A549 (cell line): ENCODE results near the gene CNST.

Experiments used
- CHD2 ChIP-seq: fragments of 150-350 bp; IDR thresholded peaks from 2 replicates; pipeline ENCODE4 v1.6.1; 2014; ENCODE audit warnings: low read length; ENCODE audit not compliant: partially characterized antibody
- CTCF ChIP-seq: fragments of >200 bp; sonication (Bioruptor Twin); formaldehyde crosslinking; IDR thresholded peaks from 3 replicates; pipeline ENCODE4 v1.5.1; 2016
- HDAC2 ChIP-seq: fragments of 200-600 bp; sonication (generic); IDR thresholded peaks from 2 replicates; pipeline ENCODE4 v1.6.1; 2016
- HOXA7 ChIP-seq: fragments of 250-450 bp; sonication (Bioruptor Pico); IDR thresholded peaks from 2 replicates; pipeline ENCODE4 v1.5.0; 2020; ENCODE audit warnings: mild to moderate bottlenecking, moderate library complexity
- MAFK ChIP-seq: fragments of 450-650 bp; IDR thresholded peaks from 2 replicates; pipeline ENCODE4 v1.6.1; 2014; ENCODE audit not compliant: partially characterized antibody
- MAX ChIP-seq: IDR thresholded peaks from 2 replicates; pipeline ENCODE4 v1.6.1; 2012
- POLR2AphosphoS2 ChIP-seq: conservative IDR thresholded peaks from 2 replicates; pipeline ENCODE4 v1.6.1; 2012; ENCODE audit warnings: low read length, improper control_type of control experiment, inconsistent platforms
- RFX5 ChIP-seq: fragments of 450-650 bp; IDR thresholded peaks from 2 replicates; pipeline ENCODE4 v1.7.1; 2014; ENCODE audit warnings: antibody characterized with exemption, mild to moderate bottlenecking, moderate library complexity

- TF ChIP-seq MAX, result no peak
- no peak for TF ChIP-seq RFX5
- no peak for TF ChIP-seq HDAC2
- TF ChIP-seq POLR2AphosphoS2, result no peak
- no peak for TF ChIP-seq CTCF
- no peak for TF ChIP-seq CHD2
- no peak for TF ChIP-seq MAFK
- TF ChIP-seq HOXA7 (CRISPR knock-in tag), result no peak
Measured at GRCh38 chr1:246639732-246640131, 73.5 kb downstream of the CNST start.
